ENCODE results near the gene PITPNM3. TPM values are rescaled to one million over a fixed set of nuclear protein-coding genes. Genes with fewer than 3 reads are reported as not detected.

PITPNM3 gene
- total and polyA plus RNA-seq, 2 experiments from 2014 or later: 1.0 to 1.5 TPM

DNA sequence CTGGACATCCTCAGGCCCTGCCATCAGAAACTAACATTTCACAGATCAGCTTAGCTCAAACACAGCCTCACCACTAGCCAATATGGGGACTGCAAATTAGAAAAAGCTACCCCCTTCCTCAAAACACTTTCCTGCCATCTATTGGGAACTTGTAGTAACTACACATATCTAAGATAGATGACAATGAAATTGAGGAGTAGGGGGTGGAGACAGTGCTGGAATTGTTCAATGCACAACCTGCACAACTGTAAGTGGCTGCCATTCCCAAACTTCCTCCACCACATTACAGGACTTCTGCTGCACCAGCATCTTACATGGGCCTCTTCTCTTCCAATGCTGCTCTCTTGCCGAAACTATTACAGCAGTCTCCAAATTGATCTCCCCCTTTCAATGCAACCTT lies 143.3 kb downstream of the PITPNM3 start:
- Histone ChIP-seq H3K9me2 (ENCODE audit: insufficient read depth) (no peaks in the 10 kb centered on the region), H3K4me1 (ENCODE audit: insufficient read depth) (no peaks in the 10 kb centered on the region), H3K27ac (ENCODE audit: low read depth) (no peak overlapping the region), H3K27me3 (ENCODE audit: insufficient read depth) (no peaks in the 10 kb centered on the region), H3K4me2 (no peak overlapping the region), H2AFZ (no peak overlapping the region), H3K79me2 (replicated peaks; ENCODE audit: insufficient read depth) (no peaks in the 10 kb centered on the region), H3K4me3 (no peak overlapping the region), H3K36me3 (ENCODE audit: insufficient read depth) (no peaks in the 10 kb centered on the region), H3F3A (replicated peaks; ENCODE audit: low read depth) (no peaks in the 10 kb centered on the region), H4K20me1 (replicated peaks; ENCODE audit: insufficient read depth) (no peaks in the 10 kb centered on the region)
- peak; percentile 82 for DNase-seq (ENCODE audit: low spot score)
- H3K27me3 Mint-ChIP-seq (ENCODE audit: insufficient read depth, low read depth, poor library complexity): peaks cover 2% of the 10 kb centered on the region
- peak; percentile 80 for ATAC-seq
- no peaks in the 10 kb centered on the region for H3K4me1 Mint-ChIP-seq
- TF ChIP-seq, protein P1, sequence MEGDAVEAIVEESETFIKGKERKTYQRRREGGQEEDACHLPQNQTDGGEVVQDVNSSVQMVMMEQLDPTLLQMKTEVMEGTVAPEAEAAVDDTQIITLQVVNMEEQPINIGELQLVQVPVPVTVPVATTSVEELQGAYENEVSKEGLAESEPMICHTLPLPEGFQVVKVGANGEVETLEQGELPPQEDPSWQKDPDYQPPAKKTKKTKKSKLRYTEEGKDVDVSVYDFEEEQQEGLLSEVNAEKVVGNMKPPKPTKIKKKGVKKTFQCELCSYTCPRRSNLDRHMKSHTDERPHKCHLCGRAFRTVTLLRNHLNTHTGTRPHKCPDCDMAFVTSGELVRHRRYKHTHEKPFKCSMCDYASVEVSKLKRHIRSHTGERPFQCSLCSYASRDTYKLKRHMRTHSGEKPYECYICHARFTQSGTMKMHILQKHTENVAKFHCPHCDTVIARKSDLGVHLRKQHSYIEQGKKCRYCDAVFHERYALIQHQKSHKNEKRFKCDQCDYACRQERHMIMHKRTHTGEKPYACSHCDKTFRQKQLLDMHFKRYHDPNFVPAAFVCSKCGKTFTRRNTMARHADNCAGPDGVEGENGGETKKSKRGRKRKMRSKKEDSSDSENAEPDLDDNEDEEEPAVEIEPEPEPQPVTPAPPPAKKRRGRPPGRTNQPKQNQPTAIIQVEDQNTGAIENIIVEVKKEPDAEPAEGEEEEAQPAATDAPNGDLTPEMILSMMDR (conservative IDR thresholded peaks at IDR 0.05; ENCODE audit: low read depth in 2 of 2): peak; percentile 69 to 75
- TF ChIP-seq STAT1 (IDR thresholded peaks at IDR 0.05; ENCODE audit: unreplicated experiment): no peak
- H3K9me3 Mint-ChIP-seq: peaks cover 3% of the 10 kb centered on the region; the same call in 1 of the 3 replicates
- H3K27ac Mint-ChIP-seq: no peak overlapping the region
- H3K4me3 Mint-ChIP-seq: no peak overlapping the region
- no peaks in the 10 kb centered on the region for H3K36me3 Mint-ChIP-seq (ENCODE audit: low read depth)

DNA sequence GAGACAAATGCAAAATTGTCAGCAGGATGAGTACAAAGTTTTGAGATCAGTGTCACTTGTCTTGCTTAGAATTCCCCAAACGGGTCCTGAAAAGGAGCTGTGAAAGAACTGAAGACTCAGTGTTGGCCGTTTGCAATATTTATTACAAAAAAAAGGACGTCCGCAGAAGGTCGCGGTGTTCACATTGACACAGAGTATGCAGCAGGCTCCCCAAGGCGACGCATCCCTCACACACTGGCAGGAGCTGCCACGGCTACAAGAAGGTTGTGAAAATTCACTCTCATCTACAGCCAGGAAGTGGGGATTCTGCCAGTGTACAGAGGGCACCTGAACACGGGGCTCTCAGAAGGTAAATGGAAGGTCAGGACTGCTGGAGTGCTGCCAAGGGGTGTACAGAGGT lies 147.6 kb downstream of the PITPNM3 start:
- Histone ChIP-seq H3K79me2 (replicated peaks; ENCODE audit: insufficient read depth) (no peaks in the 10 kb centered on the region), H3K27me3 (ENCODE audit: insufficient read depth) (no peaks in the 10 kb centered on the region), H4K20me1 (replicated peaks; ENCODE audit: insufficient read depth) (no peaks in the 10 kb centered on the region), H3K4me1 (ENCODE audit: insufficient read depth) (no peaks in the 10 kb centered on the region), H3K36me3 (ENCODE audit: insufficient read depth) (no peaks in the 10 kb centered on the region), H3K27ac (ENCODE audit: low read depth) (no peak overlapping the region), H3K9me2 (ENCODE audit: insufficient read depth) (no peaks in the 10 kb centered on the region), H3K4me3 (no peak overlapping the region), H3F3A (replicated peaks; ENCODE audit: low read depth) (no peaks in the 10 kb centered on the region), H3K4me2 (no peak overlapping the region), H2AFZ (peak overlapping the region; percentile 14; the same call in 1 of the 2 replicates)
- Mint-ChIP-seq H3K4me3 (no peak overlapping the region), H3K27me3 (ENCODE audit: insufficient read depth, low read depth, poor library complexity) (peaks cover 4% of the 10 kb centered on the region), H3K9me3 (peaks cover 3% of the 10 kb centered on the region; the same call in 1 of the 3 replicates), H3K36me3 (ENCODE audit: low read depth) (no peaks in the 10 kb centered on the region), H3K4me1 (peaks cover 2% of the 10 kb centered on the region; the same call in 2 of the 3 replicates), H3K27ac (no peak overlapping the region)
- no peak for DNase-seq (ENCODE audit: low spot score)
- no peak for ATAC-seq
- TF ChIP-seq, protein P2, sequence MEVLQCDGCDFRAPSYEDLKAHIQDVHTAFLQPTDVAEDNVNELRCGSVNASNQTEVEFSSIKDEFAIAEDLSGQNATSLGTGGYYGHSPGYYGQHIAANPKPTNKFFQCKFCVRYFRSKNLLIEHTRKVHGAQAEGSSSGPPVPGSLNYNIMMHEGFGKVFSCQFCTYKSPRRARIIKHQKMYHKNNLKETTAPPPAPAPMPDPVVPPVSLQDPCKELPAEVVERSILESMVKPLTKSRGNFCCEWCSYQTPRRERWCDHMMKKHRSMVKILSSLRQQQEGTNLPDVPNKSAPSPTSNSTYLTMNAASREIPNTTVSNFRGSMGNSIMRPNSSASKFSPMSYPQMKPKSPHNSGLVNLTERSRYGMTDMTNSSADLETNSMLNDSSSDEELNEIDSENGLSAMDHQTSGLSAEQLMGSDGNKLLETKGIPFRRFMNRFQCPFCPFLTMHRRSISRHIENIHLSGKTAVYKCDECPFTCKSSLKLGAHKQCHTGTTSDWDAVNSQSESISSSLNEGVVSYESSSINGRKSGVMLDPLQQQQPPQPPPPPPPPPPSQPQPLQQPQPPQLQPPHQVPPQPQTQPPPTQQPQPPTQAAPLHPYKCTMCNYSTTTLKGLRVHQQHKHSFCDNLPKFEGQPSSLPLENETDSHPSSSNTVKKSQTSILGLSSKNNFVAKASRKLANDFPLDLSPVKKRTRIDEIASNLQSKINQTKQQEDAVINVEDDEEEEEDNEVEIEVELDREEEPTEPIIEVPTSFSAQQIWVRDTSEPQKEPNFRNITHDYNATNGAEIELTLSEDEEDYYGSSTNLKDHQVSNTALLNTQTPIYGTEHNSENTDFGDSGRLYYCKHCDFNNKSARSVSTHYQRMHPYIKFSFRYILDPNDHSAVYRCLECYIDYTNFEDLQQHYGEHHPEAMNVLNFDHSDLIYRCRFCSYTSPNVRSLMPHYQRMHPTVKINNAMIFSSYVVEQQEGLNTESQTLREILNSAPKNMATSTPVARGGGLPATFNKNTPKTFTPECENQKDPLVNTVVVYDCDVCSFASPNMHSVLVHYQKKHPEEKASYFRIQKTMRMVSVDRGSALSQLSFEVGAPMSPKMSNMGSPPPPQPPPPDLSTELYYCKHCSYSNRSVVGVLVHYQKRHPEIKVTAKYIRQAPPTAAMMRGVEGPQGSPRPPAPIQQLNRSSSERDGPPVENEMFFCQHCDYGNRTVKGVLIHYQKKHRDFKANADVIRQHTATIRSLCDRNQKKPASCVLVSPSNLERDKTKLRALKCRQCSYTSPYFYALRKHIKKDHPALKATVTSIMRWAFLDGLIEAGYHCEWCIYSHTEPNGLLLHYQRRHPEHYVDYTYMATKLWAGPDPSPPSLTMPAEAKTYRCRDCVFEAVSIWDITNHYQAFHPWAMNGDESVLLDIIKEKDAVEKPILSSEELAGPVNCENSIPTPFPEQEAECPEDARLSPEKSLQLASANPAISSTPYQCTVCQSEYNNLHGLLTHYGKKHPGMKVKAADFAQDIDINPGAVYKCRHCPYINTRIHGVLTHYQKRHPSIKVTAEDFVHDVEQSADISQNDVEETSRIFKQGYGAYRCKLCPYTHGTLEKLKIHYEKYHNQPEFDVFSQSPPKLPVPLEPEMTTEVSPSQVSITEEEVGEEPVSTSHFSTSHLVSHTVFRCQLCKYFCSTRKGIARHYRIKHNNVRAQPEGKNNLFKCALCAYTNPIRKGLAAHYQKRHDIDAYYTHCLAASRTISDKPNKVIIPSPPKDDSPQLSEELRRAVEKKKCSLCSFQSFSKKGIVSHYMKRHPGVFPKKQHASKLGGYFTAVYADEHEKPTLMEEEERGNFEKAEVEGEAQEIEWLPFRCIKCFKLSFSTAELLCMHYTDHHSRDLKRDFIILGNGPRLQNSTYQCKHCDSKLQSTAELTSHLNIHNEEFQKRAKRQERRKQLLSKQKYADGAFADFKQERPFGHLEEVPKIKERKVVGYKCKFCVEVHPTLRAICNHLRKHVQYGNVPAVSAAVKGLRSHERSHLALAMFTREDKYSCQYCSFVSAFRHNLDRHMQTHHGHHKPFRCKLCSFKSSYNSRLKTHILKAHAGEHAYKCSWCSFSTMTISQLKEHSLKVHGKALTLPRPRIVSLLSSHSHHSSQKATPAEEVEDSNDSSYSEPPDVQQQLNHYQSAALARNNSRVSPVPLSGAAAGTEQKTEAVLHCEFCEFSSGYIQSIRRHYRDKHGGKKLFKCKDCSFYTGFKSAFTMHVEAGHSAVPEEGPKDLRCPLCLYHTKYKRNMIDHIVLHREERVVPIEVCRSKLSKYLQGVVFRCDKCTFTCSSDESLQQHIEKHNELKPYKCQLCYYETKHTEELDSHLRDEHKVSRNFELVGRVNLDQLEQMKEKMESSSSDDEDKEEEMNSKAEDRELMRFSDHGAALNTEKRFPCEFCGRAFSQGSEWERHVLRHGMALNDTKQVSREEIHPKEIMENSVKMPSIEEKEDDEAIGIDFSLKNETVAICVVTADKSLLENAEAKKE (CRISPR knock-in tag; IDR thresholded peaks at IDR 0.05): no peak
- TF ChIP-seq EZH2phosphoT487 (IDR thresholded peaks at IDR 0.05; ENCODE audit: unreplicated experiment): no peak
- no peak for TF ChIP-seq POLR2AphosphoS5 (IDR thresholded peaks at IDR 0.05; ENCODE audit: low read depth)
- no peak for TF ChIP-seq JUNB (IDR thresholded peaks at IDR 0.05; ENCODE audit: unreplicated experiment)
- TF ChIP-seq ZNF331 (CRISPR knock-in tag; IDR thresholded peaks at IDR 0.05; ENCODE audit: low read depth): no peak
- no peak for TF ChIP-seq EZH2 (IDR thresholded peaks at IDR 0.05; ENCODE audit: low read depth, unreplicated experiment)
- TF ChIP-seq ZNF114 (CRISPR knock-in tag; IDR thresholded peaks at IDR 0.05): no peak
- TF ChIP-seq CREB1 (CRISPR knock-in tag; IDR thresholded peaks at IDR 0.05; ENCODE audit: low read depth): no peak
- TF ChIP-seq, protein P1 (conservative IDR thresholded peaks at IDR 0.05; ENCODE audit: low read depth in 2 of 2): no peak
